DOHH2 (cell line): ENCODE results near the gene FTSJ3.

Source experiments
- H3F3A ChIP-seq: fragments of 200-600 bp; sonication (generic), shearing (Covaris generic); 2 replicates; pipeline ENCODE4 v1.6.0; 2016; ENCODE audit warnings: antibody characterized with exemption, mild to moderate bottlenecking; ENCODE audit not compliant: control insufficient read depth, insufficient read depth
- H3K27ac ChIP-seq: fragments of 200-600 bp; sonication (generic); 2 replicates; pipeline ENCODE4 v1.5.1; 2014; ENCODE audit warnings: low read depth, mild to moderate bottlenecking, low read length, moderate library complexity
- H3K27me3 ChIP-seq: fragments of 200-600 bp; sonication (generic); 2 replicates; pipeline ENCODE4 v1.6.1; 2014; ENCODE audit warnings: mild to moderate bottlenecking, low read length, mixed read lengths; ENCODE audit not compliant: control insufficient read depth
- H3K36me3 ChIP-seq: fragments of 200-600 bp; sonication (generic); 2 replicates; pipeline ENCODE4 v1.6.1; 2014; ENCODE audit warnings: mild to moderate bottlenecking, low read length, moderate library complexity, mixed read lengths; ENCODE audit not compliant: control insufficient read depth
- H3K4me1 ChIP-seq: fragments of 200-600 bp; sonication (generic); 2 replicates; pipeline ENCODE4 v1.6.1; 2014; ENCODE audit warnings: mild to moderate bottlenecking, low read length, mixed read lengths; ENCODE audit not compliant: control insufficient read depth
- H3K4me2 ChIP-seq: fragments of 200-600 bp; sonication (generic); 2 replicates; pipeline ENCODE4 v1.6.0; 2014; ENCODE audit warnings: mild to moderate bottlenecking, low read length, moderate library complexity
- H3K4me3 ChIP-seq: fragments of 200-600 bp; sonication (generic); 2 replicates; pipeline ENCODE4 v1.5.1; 2014; ENCODE audit warnings: mild to moderate bottlenecking, low read length, mixed read lengths
- H3K79me2 ChIP-seq: fragments of 200-600 bp; sonication (generic); 2 replicates; pipeline ENCODE4 v1.6.1; 2014; ENCODE audit warnings: mild to moderate bottlenecking, low read length, mixed read lengths; ENCODE audit not compliant: control insufficient read depth
- H3K9me2 ChIP-seq: fragments of 200-600 bp; sonication (generic); replicated peaks from 2 replicates; pipeline ENCODE4 v1.6.1; 2014; ENCODE audit warnings: mild to moderate bottlenecking, low read length, mixed read lengths; ENCODE audit not compliant: control insufficient read depth
- H3K9me3 ChIP-seq: fragments of 200-600 bp; sonication (generic); 2 replicates; pipeline ENCODE4 v1.6.1; 2014; ENCODE audit warnings: antibody characterized with exemption, low read length, mixed read lengths; ENCODE audit not compliant: control insufficient read depth, insufficient read depth
- H4K20me1 ChIP-seq: fragments of 200-600 bp; sonication (generic); 2 replicates; pipeline ENCODE4 v1.6.0; 2014; ENCODE audit warnings: low read depth, mild to moderate bottlenecking, antibody characterized with exemption, low read length, moderate library complexity; ENCODE audit not compliant: control insufficient read depth, insufficient read depth
- CTCF ChIP-seq: fragments of 200-600 bp; sonication (generic); IDR thresholded peaks from one replicate; pipeline ENCODE4 v1.5.1; 2014; ENCODE audit warnings: antibody characterized with exemption, mild to moderate bottlenecking, low read depth, low read length; ENCODE audit not compliant: poor library complexity, severe bottlenecking
- EZH2phosphoT487 ChIP-seq: fragments of 200-600 bp; sonication (generic); IDR thresholded peaks from 2 replicates; pipeline ENCODE4 v1.6.1; 2017; ENCODE audit warnings: borderline replicate concordance, mild to moderate bottlenecking, antibody characterized with exemption, low read length, moderate library complexity, mixed read lengths

Gene FTSJ3

DNA sequence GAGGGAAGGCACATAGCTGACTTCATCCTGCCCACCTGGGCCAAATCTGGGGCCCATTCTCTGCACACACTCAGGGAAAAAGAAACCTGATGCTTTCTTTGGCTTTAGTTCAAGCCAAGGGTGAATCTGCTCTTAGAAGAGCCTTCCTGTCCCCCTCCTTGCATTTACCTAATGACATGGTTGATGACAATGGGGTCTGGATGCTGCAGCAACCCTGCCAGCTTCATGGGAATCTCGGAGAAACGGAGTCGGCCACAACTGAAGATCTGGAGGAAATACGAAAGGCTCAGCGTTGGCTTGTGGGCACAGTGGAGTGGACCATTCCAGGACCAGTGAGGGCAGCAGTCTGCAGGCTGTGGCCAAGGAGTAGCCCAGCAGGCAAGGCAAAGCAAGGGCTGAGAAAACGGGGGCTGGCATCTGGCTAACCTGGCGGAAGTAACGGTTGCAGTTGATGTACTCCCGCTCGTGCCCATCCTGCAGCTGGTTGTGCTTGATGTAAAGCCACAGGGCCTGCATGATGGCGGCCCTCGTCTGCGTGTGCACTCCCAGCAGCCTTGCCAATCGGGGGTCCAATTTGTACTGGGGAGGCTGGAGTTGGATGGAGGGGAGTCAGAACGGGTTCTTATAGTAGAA, 6.4 kb upstream of the FTSJ3 start:
- no peaks in the 10 kb centered on the region for H3K9me3 ChIP-seq
- no peaks in the 10 kb centered on the region for H3K27me3 ChIP-seq
- peaks cover 47% of the 10 kb centered on the region for H3K79me2 ChIP-seq
- no peaks in the 10 kb centered on the region; the same call in 1 of the 2 replicates for H4K20me1 ChIP-seq
- no peak overlapping the region for H3K4me3 ChIP-seq
- TF ChIP-seq CTCF (no peak), EZH2phosphoT487 (no peak)
- no peak overlapping the region for H3K27ac ChIP-seq
- no peak overlapping the region for H3K4me2 ChIP-seq
- H3K9me2 ChIP-seq: no peaks in the 10 kb centered on the region
- peaks cover 94% of the 10 kb centered on the region for H3K36me3 ChIP-seq
- peaks cover 13% of the 10 kb centered on the region for H3F3A ChIP-seq
- H3K4me1 ChIP-seq: peaks cover 26% of the 10 kb centered on the region

GRCh38 chr17:63833026-63833740, 5.7 kb upstream of the FTSJ3 start:
- Histone ChIP-seq H3K4me2 (no peak overlapping the region), H3K36me3 (peaks cover 94% of the 10 kb centered on the region), H3F3A (peaks cover 13% of the 10 kb centered on the region), H3K9me2 (no peaks in the 10 kb centered on the region), H3K27ac (no peak overlapping the region), H3K4me3 (no peak overlapping the region), H3K27me3 (no peaks in the 10 kb centered on the region), H3K79me2 (peaks cover 47% of the 10 kb centered on the region), H3K4me1 (peaks cover 28% of the 10 kb centered on the region), H4K20me1 (peaks cover 5% of the 10 kb centered on the region; the same call in 1 of the 2 replicates), H3K9me3 (no peaks in the 10 kb centered on the region)
- TF ChIP-seq EZH2phosphoT487 (no peak), CTCF (no peak)

- H3K4me2 ChIP-seq: no peak overlapping the region
- TF ChIP-seq EZH2phosphoT487 (no peak), CTCF (no peak)
- H3K27ac ChIP-seq: no peak overlapping the region
- H3K79me2 ChIP-seq: peaks cover 47% of the 10 kb centered on the region
- H3K4me3 ChIP-seq: no peak overlapping the region
- H4K20me1 ChIP-seq: peaks cover 7% of the 10 kb centered on the region; the same call in 1 of the 2 replicates
- H3K9me2 ChIP-seq: no peaks in the 10 kb centered on the region
- peaks cover 30% of the 10 kb centered on the region for H3K4me1 ChIP-seq
- H3K9me3 ChIP-seq: no peaks in the 10 kb centered on the region
- H3K36me3 ChIP-seq: peaks cover 97% of the 10 kb centered on the region
- H3K27me3 ChIP-seq: no peaks in the 10 kb centered on the region
- H3F3A ChIP-seq: peaks cover 13% of the 10 kb centered on the region
Observed at GRCh38 chr17:63832455-63832854, 5.0 kb upstream of the FTSJ3 start.
